Pancreas (tissue), 10 donors: ENCODE results near the gene PIP4K2A. TPM values are rescaled to one million over a fixed set of nuclear protein-coding genes. Genes with fewer than 3 reads are reported as not detected.

ENCODE experiments used
- ATAC-seq, 4 donors: fragments of 200-7000 bp; cut with Tn5 transposase; one replicate each; pipeline versions ENCODE4 v1.8.0 to v1.9.1; 2020; ENCODE audit warnings: mild to moderate bottlenecking in 4 of 4, moderate library complexity in 4 of 4
- DNase-seq, 6 donors: peaks; one replicate each; pipeline ENCODE4 v3.0.0-alpha.2; 2020
- FAIRE-seq: peaks from 2 replicates; lab custom pipeline; 2012; peaks lifted over from hg19 to GRCh38; lab: Jason Lieb, UNC
- H3K27ac ChIP-seq, 4 donors: fragments of 200-600 bp; sonication (generic); 1 replicate in 3 of 4; 2 replicates in 1 of 4; pipeline versions ENCODE4 v1.5.0 to v1.8.0; 2020
- H3K27me3 ChIP-seq, 4 donors: fragments of 200-600 bp; one replicate each; pipeline ENCODE4 v1.8.0; 2021
- H3K36me3 ChIP-seq, 3 donors: fragments of 200-600 bp; sonication (generic) in 1 of 3; one replicate each; pipeline versions ENCODE4 v1.5.0 to v1.8.0; 2020 to 2021
- H3K4me1 ChIP-seq, 3 donors: fragments of 200-600 bp; one replicate each; pipeline ENCODE4 v1.8.0; 2021
- H3K4me3 ChIP-seq, 4 donors: fragments of 200-600 bp; sonication (generic) in 2 of 4; one replicate each; pipeline versions ENCODE4 v1.5.0 to v1.8.0; 2020 to 2021
- H3K9me3 ChIP-seq, 4 donors: fragments of 200-600 bp; one replicate each; pipeline ENCODE4 v1.8.0; 2021
- CTCF ChIP-seq, 4 donors: fragments of 200-600 bp; sonication (generic) in 3 of 4; IDR thresholded peaks; one replicate each; pipeline versions ENCODE4 v1.5.0 to v1.8.0; 2021; ENCODE audit warnings: antibody characterized with exemption in 4 of 4
- WGBS, 2 donors: extraction: QIAGEN DNeasy Blood & Tissue Kit; methylation state at CpG; one replicate each; pipeline ENCODE4 v1.1.7; 2013; 5-methylcytosine and 5-hydroxymethylcytosine counted together
- intact Hi-C, 3 donors: fragments of 100-400 bp; cut with DNase I; formaldehyde crosslinking; loops; one replicate each; pipeline versions ENCODE4 v1.11.1 to v1.14.2; 2022
- polyA plus RNA-seq, 2 donors: library from polyadenylated mRNA; stranded (reverse); fragments of 200-250 nt; gene quantifications; one replicate each; pipeline ENCODE4 v1.2.3, GENCODE V29; 2013
- total RNA-seq, 6 donors: library from RNA; stranded (reverse); fragmentation: NEBNext Ultra II Directional in 4 of 6; extraction: Animal tissue kit (Norgen Biotek cat#: 25700) in 4 of 6; gene quantifications; one replicate each; pipeline versions ENCODE4 v1.2.1 to v1.2.4, GENCODE V29; 2021 to 2023
- donor health status: healthy with polysubstance abuse.
- donor health status: DM: no; HTN: no; CAD: no; lungs with moderate emphysema.
- donor health status: DM: no; HTN: no; CAD: no.
- donor health status: control.
- donor health status: control.
- donor health status: Bipolar disorder and iron deficiency.
- donor health status: DM: yes; HTN: yes; CAD: no.
- donor health status: DM: no; HTN: no; CAD: no.
- donor health status: DM: no; HTN: no; CAD: no.
- donor health status: DM: yes; HTN: yes; CAD: no.

PIP4K2A gene
- total and polyA plus RNA-seq, 8 donors: 3.6 to 17.8 (median 6.7) TPM

DNA sequence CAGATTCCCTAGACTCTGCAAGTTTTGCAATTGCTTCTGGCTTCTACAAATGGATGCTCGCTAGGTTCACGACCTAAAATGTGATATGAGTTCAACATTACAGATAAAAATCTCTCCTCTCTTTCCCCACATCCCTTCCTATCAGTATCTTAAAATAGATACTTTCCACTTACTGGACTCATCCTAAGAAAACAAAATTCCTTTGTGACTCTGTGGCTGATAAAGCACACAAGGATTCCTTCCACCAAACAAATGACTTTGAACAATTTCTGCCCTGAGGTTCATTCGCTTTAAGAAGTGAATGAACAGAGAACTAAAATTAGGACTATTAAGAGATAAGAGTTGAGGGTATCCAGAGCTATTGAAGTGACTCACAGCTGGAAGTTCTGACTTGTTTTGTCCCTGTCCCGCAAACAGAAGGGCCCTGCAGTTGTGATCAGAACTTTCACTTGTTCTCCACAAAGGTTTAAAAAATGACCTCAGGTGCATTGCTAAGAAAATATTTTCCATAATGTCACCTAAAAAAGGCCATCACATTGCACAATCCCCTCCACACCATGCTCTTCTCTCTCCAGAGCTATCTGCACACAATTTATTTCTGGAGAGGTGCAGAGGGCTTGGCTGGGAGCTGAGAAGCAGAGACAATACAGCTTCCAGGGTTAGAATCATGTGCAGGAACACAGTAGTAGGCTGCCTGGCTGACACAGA, 96.1 kb downstream of the PIP4K2A start:
- H3K36me3 ChIP-seq: no peaks in the 10 kb centered on the region
- intact Hi-C loops: no loop called here
- H3K4me3 ChIP-seq: no peak overlapping the region
- TF ChIP-seq CTCF (IDR thresholded peaks at IDR 0.05): no peak
- no peak for ATAC-seq
- no peak for DNase-seq
- no peaks in the 10 kb centered on the region for H3K27me3 ChIP-seq
- no peak overlapping the region for H3K27ac ChIP-seq
- no peak for FAIRE-seq
- WGBS, 2 donors: 66 to 72% methylated on average over 4 of the region's 4 CpGs
- no peaks in the 10 kb centered on the region for H3K9me3 ChIP-seq
- H3K4me1 ChIP-seq: peaks cover 7 to 10% (median 9%) of the 10 kb centered on the region in 3 donors

GRCh38 chr10:22617516-22617915, 96.9 kb downstream of the PIP4K2A start:
- H3K9me3 ChIP-seq: no peaks in the 10 kb centered on the region
- no peak for FAIRE-seq
- ATAC-seq: no peak
- no peak overlapping the region for H3K4me3 ChIP-seq
- TF ChIP-seq CTCF (IDR thresholded peaks at IDR 0.05): no peak
- peaks cover 7 to 10% (median 9%) of the 10 kb centered on the region in 3 donors for H3K4me1 ChIP-seq
- intact Hi-C loops: no loop called here
- H3K27ac ChIP-seq: no peak overlapping the region
- 89 to 91% methylated on average over 3 of the region's 3 CpGs for WGBS, 2 donors
- no peaks in the 10 kb centered on the region for H3K27me3 ChIP-seq
- H3K36me3 ChIP-seq: no peaks in the 10 kb centered on the region
- DNase-seq: no peak

DNA sequence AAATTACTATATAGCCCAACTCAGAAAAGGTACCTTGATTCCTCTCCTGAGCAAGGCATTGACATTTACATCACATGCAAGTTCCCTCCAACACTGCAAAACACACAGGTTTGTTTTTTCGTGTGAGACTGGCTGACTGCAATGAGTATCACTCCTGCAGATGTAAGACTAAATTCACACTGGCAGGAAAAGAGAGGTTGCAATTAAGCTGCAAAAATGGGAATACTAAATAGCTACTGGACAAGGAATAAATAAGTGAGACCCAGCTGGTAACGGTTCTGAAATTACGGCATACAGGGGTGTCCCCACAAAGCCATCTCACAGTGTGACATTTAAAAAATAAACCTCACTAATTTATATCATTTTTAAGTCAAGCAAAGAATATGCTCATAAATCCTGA, 97.3 kb downstream of the PIP4K2A start:
- no peak for TF ChIP-seq CTCF (IDR thresholded peaks at IDR 0.05)
- H3K9me3 ChIP-seq: no peaks in the 10 kb centered on the region
- ATAC-seq: no peak
- no peak overlapping the region for H3K4me3 ChIP-seq
- no peak overlapping the region for H3K27ac ChIP-seq
- no peaks in the 10 kb centered on the region for H3K36me3 ChIP-seq
- no peak for DNase-seq
- WGBS, 2 donors: 92 to 94% methylated on average over 3 of the region's 3 CpGs
- intact Hi-C loops: no loop called here
- no peak for FAIRE-seq
- H3K27me3 ChIP-seq: no peaks in the 10 kb centered on the region
- H3K4me1 ChIP-seq: peaks cover 7 to 10% (median 9%) of the 10 kb centered on the region in 3 donors

DNA sequence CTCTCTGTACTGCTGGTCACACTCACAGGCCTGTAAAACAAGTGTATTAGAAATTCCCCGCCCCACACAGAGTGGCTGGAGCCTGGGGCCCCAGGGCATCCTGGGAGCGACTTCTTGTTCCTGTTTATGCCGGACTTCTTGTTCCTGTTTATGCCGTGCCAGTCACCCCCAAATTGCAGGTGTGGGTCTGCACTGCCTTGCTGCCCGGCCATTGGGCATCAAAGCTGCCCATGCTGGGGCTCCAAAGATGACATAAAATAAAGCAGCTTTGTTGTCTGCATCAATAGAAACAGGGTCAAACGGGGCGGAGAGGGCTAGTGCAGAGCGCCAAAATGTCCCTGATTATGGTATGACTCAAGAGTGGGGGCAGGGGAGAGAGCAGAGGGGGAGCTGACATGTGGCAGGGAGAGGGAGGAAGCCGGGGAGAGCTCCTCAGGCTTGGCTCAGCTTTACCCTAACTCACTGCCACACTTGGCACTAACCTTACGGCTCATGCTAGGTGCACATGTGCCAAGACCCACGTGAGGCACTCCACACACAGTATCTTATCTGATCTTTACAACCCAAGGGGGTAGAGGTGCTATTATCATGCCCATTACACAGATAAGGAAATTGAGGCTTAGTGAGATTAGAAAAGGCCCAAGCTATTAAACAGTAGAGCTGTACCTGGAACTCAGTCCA, 98.4 kb downstream of the PIP4K2A start:
- ATAC-seq (peak; percentile 64 to 79 (median 66)), DNase-seq (peak in 2 of 6 donors; percentile 9 to 45), FAIRE-seq (no peak)
- Histone ChIP-seq H3K36me3 (no peaks in the 10 kb centered on the region), H3K27ac (peak overlapping the region in 1 of 4 donors; percentile 16), H3K27me3 (no peaks in the 10 kb centered on the region), H3K9me3 (no peaks in the 10 kb centered on the region), H3K4me1 (peaks cover 7 to 10% (median 9%) of the 10 kb centered on the region in 3 donors), H3K4me3 (peak overlapping the region in 1 of 4 donors; percentile 22)
- intact Hi-C loops: no loop called here
- WGBS, 2 donors: 46 to 52% methylated on average over 11 of the region's 11 CpGs
- TF ChIP-seq CTCF (IDR thresholded peaks at IDR 0.05): no peak

DNA sequence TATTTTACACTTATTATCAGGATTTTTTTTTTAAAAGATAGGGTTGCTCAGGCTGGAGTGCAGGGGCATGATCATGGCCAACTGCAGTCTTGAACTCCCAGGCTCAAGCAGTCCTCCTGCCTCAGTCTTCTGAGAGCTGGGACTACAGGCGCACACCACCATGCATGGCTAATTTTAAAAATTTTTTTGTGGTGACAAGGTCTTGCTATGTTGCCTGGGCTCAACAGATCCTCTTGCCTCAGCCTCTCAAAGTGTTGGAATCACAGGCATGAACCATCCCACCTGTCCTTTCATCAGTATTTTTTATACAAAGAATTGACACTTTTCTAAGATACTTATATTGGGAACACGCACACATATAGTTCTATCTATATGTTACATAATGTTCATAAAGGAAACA, 99.3 kb downstream of the PIP4K2A start:
- Histone ChIP-seq H3K36me3 (no peaks in the 10 kb centered on the region), H3K4me3 (no peak overlapping the region), H3K27ac (no peak overlapping the region), H3K27me3 (no peaks in the 10 kb centered on the region), H3K9me3 (no peaks in the 10 kb centered on the region), H3K4me1 (peaks cover 3 to 7% (median 5%) of the 10 kb centered on the region in 3 donors)
- TF ChIP-seq CTCF (IDR thresholded peaks at IDR 0.05): no peak
- intact Hi-C loops: no loop called here
- no peak for DNase-seq
- ATAC-seq: no peak
- WGBS, 2 donors: 99 to 100% methylated on average over 2 of the region's 2 CpGs
- FAIRE-seq: no peak
